DMS153 treated with DMSO at 0.1 percent for 48 hours (cell line): Measurements from ENCODE around the gene PPP1R26.

Experiments
- DNase-seq: peaks from one replicate; lab custom pipeline; 2025; ENCODE audit not compliant: unreplicated experiment; lab: John Stamatoyannopoulos, UW

PPP1R26 gene

GRCh38 chr9:135463140-135463539 is 16.4 kb upstream of the PPP1R26 start:
- no peak for DNase-seq

DNA sequence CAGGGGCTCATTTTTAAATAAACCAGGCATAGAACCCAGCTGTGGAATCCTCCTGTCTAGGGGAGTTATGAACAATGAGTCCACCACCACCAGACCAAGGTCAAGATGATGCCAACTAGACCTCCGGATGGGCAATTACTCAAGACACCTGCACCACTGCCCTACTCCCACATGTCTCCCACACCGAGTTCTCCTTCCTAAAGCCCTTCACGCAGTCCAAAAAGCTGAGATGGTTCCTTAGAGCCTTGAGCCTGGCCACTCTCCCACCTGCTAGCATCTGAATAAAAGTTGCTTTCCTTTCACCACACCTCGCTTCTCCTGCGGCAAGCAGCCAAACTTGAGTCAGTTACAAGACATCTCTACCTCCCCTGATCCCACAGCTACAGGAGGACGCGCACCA is 15.4 kb upstream of the PPP1R26 start:
- no peak for DNase-seq

DNA sequence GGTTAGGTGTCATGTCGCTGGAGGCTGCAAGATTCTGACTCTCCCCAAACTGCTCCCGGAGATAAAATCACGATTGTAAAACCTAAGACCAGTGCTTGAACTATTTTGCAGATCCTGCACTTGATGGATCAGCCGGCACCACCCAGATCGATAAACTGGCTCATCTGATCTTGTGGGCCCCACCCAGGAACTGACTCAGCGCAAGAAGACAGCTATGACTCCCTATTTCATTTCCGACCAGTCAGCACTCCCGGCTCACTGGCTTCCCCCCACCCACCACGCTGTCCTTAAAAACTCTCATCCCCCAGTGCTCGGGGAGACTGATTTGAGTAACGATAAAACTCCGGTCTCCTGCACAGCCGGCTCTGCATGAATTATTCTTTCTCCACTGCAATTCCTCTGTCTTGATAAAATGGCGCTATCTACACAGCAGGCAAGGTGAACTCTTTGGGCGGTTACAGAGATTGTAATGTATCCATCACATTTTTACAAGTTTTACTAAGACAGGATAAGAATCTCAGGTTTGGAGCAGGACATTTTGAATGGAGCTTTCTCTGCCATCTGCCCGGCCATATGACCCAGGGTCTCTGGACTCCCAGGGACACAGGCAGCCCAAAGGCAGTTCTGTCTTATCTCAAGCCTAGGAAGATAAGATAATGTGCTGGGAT is 10.6 kb upstream of the PPP1R26 start:
- no peak for DNase-seq

GRCh38 chr9:135471791-135472640 is 7.6 kb upstream of the PPP1R26 start:
- DNase-seq: no peak

- DNase-seq: no peak
Observed at GRCh38 chr9:135473972-135474543, 5.5 kb upstream of the PPP1R26 start.

- no peak for DNase-seq
Observed at GRCh38 chr9:135474915-135475314, 4.7 kb upstream of the PPP1R26 start.

DNA sequence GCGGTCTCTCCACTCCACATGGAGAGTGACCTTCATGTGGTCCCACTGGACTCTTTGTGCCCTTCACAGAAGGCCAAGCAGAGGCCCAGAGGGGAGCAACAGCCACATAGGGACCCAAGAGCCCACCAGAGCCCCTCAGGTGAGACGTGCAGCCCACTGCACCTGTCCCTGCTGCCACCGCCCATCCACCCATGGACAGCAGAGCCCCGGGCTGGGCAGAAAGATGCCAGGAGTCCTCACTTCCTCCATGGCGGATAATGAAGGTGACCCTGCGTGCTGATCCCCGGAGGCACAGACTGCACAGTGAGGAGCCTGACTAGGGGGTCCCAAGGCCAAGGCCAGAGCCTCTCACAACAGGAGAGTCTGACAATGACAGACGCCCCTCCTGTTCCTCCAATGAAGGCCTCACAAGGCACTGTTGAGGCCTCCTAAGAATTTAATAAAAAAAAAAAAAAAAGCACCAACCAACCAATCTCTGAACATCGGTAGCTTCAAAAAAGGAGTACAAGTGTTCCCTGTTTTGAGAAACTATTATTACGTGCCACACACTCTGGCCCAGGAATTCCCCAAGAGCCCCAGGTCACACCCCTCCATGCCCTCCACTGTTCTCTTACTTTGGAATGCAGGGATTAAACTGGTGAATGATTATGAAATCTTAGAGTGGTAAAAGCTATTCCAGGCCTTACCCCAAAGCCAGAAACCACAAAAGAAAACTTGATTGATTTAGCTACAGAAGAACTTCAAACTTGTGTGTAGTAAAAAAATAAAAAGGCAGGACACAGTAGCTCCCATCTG is 2.8 kb upstream of the PPP1R26 start:
- no peak for DNase-seq

DNA sequence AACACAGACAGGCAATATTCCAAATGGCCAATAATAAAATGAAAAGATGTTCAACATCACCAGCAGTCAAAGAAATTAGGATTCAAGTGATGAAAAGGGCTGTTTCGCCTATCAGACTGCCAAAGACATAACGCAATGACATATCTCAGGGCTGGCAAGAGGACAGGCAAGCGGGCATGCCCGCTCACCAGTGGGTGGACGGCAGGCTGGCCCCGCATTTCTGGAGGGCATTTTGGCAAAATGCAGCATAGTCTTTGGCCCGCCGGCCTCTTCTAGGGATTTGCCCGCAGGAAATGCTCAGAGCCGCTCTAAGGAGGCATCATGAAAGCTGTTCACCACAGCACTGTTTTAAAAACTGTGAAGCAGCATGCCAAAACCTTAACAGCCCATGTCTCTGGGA is 1.4 kb upstream of the PPP1R26 start:
- DNase-seq: no peak

DNA sequence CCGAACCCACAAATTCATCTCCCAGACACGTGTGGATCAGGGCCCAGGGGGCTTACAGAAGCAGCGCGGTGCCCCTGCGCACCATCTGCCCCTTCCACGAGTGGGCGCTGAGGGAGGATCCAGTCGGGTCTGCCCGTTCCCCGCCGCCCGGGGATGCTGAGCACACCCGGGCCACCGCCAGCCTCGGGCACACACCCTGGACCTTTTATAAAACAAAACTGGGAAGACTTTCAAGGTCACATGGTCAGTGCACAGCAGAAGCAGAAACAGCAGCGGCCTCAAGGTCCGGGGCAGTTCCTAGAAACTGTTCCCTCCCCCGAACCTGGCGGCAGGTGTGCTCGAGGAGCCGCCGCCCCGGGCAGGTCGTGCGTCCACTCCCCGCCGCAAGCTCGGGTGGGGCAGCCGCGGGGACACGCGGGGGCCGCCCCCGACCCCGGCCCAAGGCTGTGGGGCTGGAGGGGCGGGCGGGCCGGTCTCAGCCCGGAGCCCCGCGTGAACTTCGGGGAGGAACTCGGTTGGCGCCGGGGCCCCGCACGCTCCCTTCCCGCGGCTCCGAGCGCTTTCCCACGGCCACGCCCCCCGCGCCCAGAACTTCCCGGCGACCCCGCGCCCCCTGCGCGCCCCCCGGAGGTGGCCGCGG is 633 bp upstream of the PPP1R26 start:
- DNase-seq: no peak

DNA sequence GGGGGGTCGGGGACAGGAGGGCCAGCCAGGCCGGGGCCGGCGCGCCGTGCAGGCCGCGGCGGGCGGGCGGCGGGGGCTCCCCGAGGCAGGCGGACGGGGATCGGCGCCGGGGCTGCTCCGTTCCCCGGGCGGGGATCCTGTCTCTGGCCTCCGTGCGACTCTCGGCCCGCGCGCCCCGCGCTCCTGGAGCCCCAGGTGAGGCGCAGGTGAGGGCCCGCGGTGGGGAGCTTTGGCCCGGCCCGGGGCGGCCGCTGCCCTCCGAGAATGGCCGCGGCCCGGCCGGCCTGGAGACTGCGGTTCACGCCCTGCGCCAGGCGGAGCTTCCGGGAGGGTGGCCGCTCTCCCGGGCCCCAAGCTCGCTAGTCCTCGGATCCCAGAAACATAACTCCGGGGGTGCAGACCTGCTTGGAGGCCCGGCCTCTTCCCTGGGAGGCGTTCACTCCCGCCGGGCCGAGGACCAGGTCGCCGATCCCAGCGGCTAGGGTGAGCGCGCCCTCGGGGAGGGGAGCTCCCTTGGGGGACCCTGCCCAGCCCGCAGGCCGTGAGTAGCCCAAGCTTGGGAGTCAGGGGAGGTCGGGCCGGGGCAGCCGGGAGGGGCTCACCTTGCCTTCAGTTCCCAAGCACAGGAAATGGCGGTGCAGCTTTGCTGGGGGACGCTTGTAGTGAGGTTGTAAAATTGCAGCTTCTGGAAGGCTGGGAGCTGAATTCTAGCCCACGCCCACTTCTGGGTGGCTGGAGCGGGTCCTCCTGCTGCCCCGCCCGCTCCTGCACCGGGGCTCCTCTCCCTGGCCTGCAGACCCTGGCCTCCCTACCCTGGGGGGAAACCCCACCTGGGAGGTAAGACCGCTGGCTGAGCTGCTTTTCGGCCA is 723 bp downstream of the PPP1R26 start:
- DNase-seq: no peak

- no peak for DNase-seq
Observed at GRCh38 chr9:135480940-135481310, 1.3 kb downstream of the PPP1R26 start.

- DNase-seq: no peak
Observed at GRCh38 chr9:135482015-135482754, 2.6 kb downstream of the PPP1R26 start.

DNA sequence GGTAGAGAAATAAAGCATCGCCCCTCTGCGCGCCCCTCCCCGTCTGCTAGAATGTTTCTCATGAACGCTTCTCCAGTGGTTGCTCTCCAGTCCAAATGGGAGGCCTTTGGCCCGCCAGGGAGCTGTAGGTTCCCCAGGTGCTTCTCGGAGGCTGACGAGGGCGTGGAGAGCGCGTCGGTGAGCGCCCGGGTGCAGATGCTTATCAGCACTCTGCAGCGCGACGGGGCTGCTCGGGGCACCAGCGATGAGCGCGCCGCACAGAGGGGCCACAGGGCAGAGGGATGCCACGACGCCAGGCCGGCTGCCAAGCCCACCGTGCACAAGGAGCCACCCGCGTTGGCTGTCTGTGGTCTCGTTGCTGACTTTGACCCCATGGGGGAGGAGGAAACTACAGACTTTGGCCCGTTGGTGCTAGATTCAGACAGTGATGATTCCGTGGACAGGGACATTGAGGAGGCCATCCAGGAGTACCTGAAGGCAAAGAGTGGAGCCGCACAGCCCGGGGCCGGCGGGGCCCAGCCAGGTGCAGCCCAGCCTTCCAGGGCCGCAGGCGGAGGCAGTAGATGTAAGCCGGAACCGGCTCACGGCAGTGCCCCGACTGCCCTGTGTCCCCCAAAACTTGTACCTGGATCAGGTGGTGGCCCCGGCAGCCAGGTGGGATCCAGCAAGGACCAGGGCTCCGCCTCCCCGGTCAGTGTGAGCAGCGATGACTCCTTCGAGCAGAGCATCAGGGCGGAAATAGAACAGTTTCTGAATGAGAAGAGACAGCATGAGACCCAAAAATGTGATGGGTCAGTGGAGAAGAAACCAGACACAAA is 5.1 kb downstream of the PPP1R26 start:
- no peak for DNase-seq

GRCh38 chr9:135485385-135485784 is 5.8 kb downstream of the PPP1R26 start:
- DNase-seq: no peak

GRCh38 chr9:135485832-135486231 is 6.2 kb downstream of the PPP1R26 start:
- DNase-seq: no peak

DNA sequence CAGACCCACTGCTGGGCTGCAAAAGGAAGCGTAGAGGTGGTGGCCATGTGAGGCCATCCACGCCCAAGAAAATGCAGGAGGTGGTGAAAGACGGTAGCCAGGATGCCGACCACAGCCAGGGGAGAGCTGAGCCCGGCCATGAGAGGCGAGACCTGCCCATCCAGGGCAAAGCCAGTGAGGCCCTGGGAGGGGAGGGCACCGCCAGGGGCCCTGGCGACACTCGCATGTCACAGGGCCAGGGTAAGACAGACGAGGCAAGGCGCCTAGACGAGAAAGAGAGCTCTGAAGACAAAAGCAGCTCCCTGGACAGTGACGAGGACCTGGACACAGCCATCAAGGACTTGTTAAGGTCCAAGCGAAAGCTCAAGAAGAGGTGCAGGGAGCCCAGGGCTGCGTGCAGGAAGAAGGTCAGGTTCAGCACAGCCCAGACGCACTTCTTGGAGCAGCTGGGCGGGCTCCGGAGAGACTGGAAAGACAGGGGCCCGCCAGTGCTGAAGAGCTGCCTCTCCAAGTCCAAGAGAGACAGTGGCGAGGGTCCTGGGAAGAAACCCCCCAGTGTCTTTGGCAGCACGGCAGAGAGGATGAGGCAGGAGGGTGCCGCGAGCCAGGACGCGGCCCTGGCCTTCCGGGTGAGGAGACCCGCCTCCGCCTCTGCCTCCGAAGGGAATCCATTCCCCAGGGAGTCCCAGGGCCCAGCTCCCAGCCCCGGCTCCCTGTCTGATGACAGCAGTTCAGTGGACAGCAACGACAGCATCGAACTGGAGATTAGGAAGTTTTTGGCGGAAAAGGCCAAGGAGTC is 6.9 kb downstream of the PPP1R26 start:
- DNase-seq: no peak

- no peak for DNase-seq
Observed at GRCh38 chr9:135487281-135488012, 7.9 kb downstream of the PPP1R26 start.
